K562 (cell line): ENCODE data around the gene TMEM127. TPM values are rescaled to one million over a fixed set of nuclear protein-coding genes. Genes with fewer than 3 reads are reported as not detected.

Experiments used
- ATAC-seq: fragments of 200-7000 bp; cut with Tn5 transposase; 3 replicates; pipeline ENCODE4 v1.9.1; 2020; ENCODE audit warnings: moderate library complexity
- BruUV-seq: library from RNA; stranded (reverse); fragments of 400-500 nt; replicated peaks from 2 replicates; lab custom pipeline; 2021; lab: Mats Ljungman, UMichigan
- CTCF ChIA-PET: fragments of 300-600 bp; formaldehyde crosslinking; extraction: SDS; loops from one replicate; lab custom pipeline; 2021; ENCODE audit warnings: low intra/inter-chr PET ratio; lab: Yijun Ruan, JAX
- POLR2A ChIA-PET: fragments of 300-600, 350-650 bp; sonication (Branson Sonifier 250); formaldehyde crosslinking; extraction: SDS; loops from one replicate; lab custom pipeline; 2021; ENCODE audit warnings: antibody characterized with exemption, inconsistent platforms; lab: Yijun Ruan, JAX
- DNase-seq, 4 experiments: peaks; one replicate each; pipeline versions ENCODE4 v3.0.0 to v3.0.0-alpha.2; 2011 to 2018; ENCODE audit warnings: low spot score in 3 of 4, mixed read lengths in 3 of 4; ENCODE audit errors: extremely low read depth in 1 of 4
- FAIRE-seq: peaks from 2 replicates; lab custom pipeline; 2011; peaks lifted over from hg19 to GRCh38; lab: Jason Lieb, UNC
- H2AFZ ChIP-seq: 2 replicates; pipeline ENCODE4 v1.6.0; 2011; ENCODE audit warnings: low read depth, low read length, control low read depth, inconsistent platforms
- H3K27ac ChIP-seq: fragments of 200-600 bp; 3 replicates; pipeline ENCODE4 v1.8.0; 2011; ENCODE audit warnings: low read depth, mild to moderate bottlenecking, control low read depth, inconsistent platforms, low read length, moderate library complexity, mixed read lengths; ENCODE audit errors: extremely low read depth
- H3K27me3 ChIP-seq, 2 experiments: fragments of 300-600 bp in 1 of 2; 2 replicates in 1 of 2; 3 replicates in 1 of 2; pipeline versions ENCODE4 v1.6.0 to v1.8.0; 2011; ENCODE audit warnings: inconsistent platforms in 2 of 2, low read length in 2 of 2, mild to moderate bottlenecking in 1 of 2, mixed read lengths in 1 of 2, moderate library complexity in 1 of 2; ENCODE audit not compliant: control insufficient read depth in 2 of 2, insufficient read depth in 2 of 2
- H3K36me3 ChIP-seq: fragments of 300-600 bp; 3 replicates; pipeline ENCODE4 v1.8.0; 2011; ENCODE audit warnings: mild to moderate bottlenecking, low read length, inconsistent platforms; ENCODE audit not compliant: control insufficient read depth, insufficient read depth
- H3K4me1 ChIP-seq, 2 experiments: fragments of 200-600 bp in 1 of 2; replicated peaks in 1 of 2; 2 replicates in 1 of 2; 3 replicates in 1 of 2; pipeline versions ENCODE4 v1.5.1 to v1.8.0; 2011; ENCODE audit warnings: inconsistent platforms in 2 of 2, low read length in 2 of 2, mild to moderate bottlenecking in 1 of 2, mixed read lengths in 1 of 2, moderate library complexity in 1 of 2; ENCODE audit not compliant: control insufficient read depth in 2 of 2, insufficient read depth in 2 of 2
- H3K4me2 ChIP-seq: 2 replicates; pipeline ENCODE4 v1.6.1; 2011; ENCODE audit warnings: low read length, control low read depth, inconsistent platforms, mixed read lengths; ENCODE audit not compliant: insufficient read depth
- H3K4me3 ChIP-seq: fragments of 200-600 bp; sonication (generic), shearing (Covaris generic); 2 replicates; pipeline ENCODE4 v1.5.1; 2016; ENCODE audit warnings: control low read depth, inconsistent platforms
- H3K79me2 ChIP-seq: fragments of 200-600 bp; 3 replicates; pipeline ENCODE4 v1.8.0; 2011; ENCODE audit warnings: low read length, inconsistent platforms; ENCODE audit not compliant: control insufficient read depth, insufficient read depth
- H3K9ac ChIP-seq, 2 experiments: 2 replicates each; pipeline versions ENCODE4 v1.6.0 to v1.6.1; 2011; ENCODE audit warnings: low read depth in 2 of 2, low read length in 2 of 2, control low read depth in 1 of 2, inconsistent platforms in 1 of 2, mild to moderate bottlenecking in 1 of 2, mixed read lengths in 1 of 2; ENCODE audit not compliant: insufficient read depth in 1 of 2
- H3K9me1 ChIP-seq: one replicate; pipeline ENCODE4 v1.6.0; 2011; ENCODE audit warnings: inconsistent platforms, mild to moderate bottlenecking, low read length, moderate library complexity; ENCODE audit not compliant: control insufficient read depth, insufficient read depth
- H3K9me3 ChIP-seq: replicated peaks from 2 replicates; pipeline ENCODE4 v1.5.1; 2011; ENCODE audit warnings: low read depth, low read length, inconsistent platforms; ENCODE audit not compliant: control insufficient read depth, insufficient read depth
- H4K20me1 ChIP-seq: replicated peaks from 2 replicates; pipeline ENCODE4 v1.6.1; 2011; ENCODE audit warnings: low read length, inconsistent platforms, mixed read lengths; ENCODE audit not compliant: control insufficient read depth, insufficient read depth
- KDM5B ChIP-seq: fragments of 200-600 bp; sonication (generic); IDR thresholded peaks from 2 replicates; pipeline ENCODE4 v1.6.1; 2012; ENCODE audit warnings: low read depth, mild to moderate bottlenecking, moderate library complexity, low read length, control low read depth, inconsistent platforms; ENCODE audit not compliant: insufficient replicate concordance
- MAFK ChIP-seq: IDR thresholded peaks from 2 replicates; pipeline ENCODE4 v1.6.1; 2011; ENCODE audit warnings: low read length, improper control_type of control experiment
- POU5F1 ChIP-seq: fragments of 150-350 bp; IDR thresholded peaks from 2 replicates; pipeline ENCODE4 v1.6.1; 2014; ENCODE audit warnings: borderline replicate concordance, low read length, low read depth, mild to moderate bottlenecking; ENCODE audit not compliant: partially characterized antibody
- RFX1 ChIP-seq: fragments of 450-650 bp; IDR thresholded peaks from 2 replicates; pipeline ENCODE4 v1.6.1; 2016; ENCODE audit warnings: mild to moderate bottlenecking, moderate library complexity
- SMARCA4 ChIP-seq: fragments of 450-650 bp; IDR thresholded peaks from 2 replicates; pipeline ENCODE4 v1.6.1; 2016
- ZNF143 ChIP-seq: sonication (generic); formaldehyde crosslinking; IDR thresholded peaks from 2 replicates; pipeline ENCODE4 v1.9.0; 2022; ENCODE audit warnings: mild to moderate bottlenecking, missing genetic modification reagents
- ZNF165 ChIP-seq: fragments of 250-450 bp; sonication (Bioruptor Pico); IDR thresholded peaks from 2 replicates; pipeline ENCODE4 v1.4.0; 2020; ENCODE audit warnings: borderline replicate concordance
- ZNF639 ChIP-seq, 2 experiments: fragments of 200-800 bp in 1 of 2; sonication (Bioruptor generic) in 1 of 2; sonication (generic) in 1 of 2; formaldehyde crosslinking in 1 of 2; IDR thresholded peaks in 1 of 2; conservative IDR thresholded peaks in 1 of 2; 2 replicates each; pipeline versions ENCODE4 v1.5.0 to v1.6.1; 2016 to 2020; ENCODE audit warnings: missing compliant biosample characterization in 1 of 2, missing genetic modification characterization in 1 of 2, missing genetic modification reagents in 1 of 2
- ZNF77 ChIP-seq: fragments of 250-450 bp; sonication (Bioruptor Pico); IDR thresholded peaks from 2 replicates; pipeline ENCODE4 v1.5.0; 2020
- WGBS: fragments of 100-300 bp; shearing (Covaris generic); methylation state at CpG from one replicate; pipeline ENCODE4 v1.1.6; 2016; ENCODE audit warnings: low coverage, mixed read lengths; ENCODE audit not compliant: insufficient coverage; ENCODE audit errors: missing lambda C conversion rate; 5-methylcytosine and 5-hydroxymethylcytosine counted together
- in situ Hi-C: fragments of 300-500 bp; cut with MboI; formaldehyde crosslinking; loops from 4 replicates; pipeline ENCODE4 v1.15.0; 2018; ENCODE audit warnings: inconsistent platforms, mixed read lengths
- intact Hi-C: fragments of 100-400 bp; cut with micrococcal nuclease; formaldehyde crosslinking; loops from 2 replicates; pipeline ENCODE4 v1.14.2; 2022
- polyA plus RNA-seq, 8 experiments: library from polyadenylated mRNA; depleted of rRNA in 4 of 8; stranded (reverse) in 5 of 8; unstranded in 3 of 8; fragments of >200 nt; fragmentation: Nextera tagmentation in 2 of 8; fragmentation: Illumina TruSeq in 1 of 8; extraction: Ambion mirVana in 2 of 8; extraction: Trizol in 1 of 8; gene quantifications; 2 replicates each; pipeline versions ENCODE4 v1.2.1 to v1.2.3, GENCODE V29; 2011 to 2014; ENCODE audit warnings: inconsistent platforms in 1 of 8, missing spikeins in 1 of 8
- total RNA-seq, 7 experiments: library from RNA; depleted of rRNA in 6 of 7; stranded (reverse); fragments of >200 nt in 6 of 7; fragmentation: Illumina TruSeq in 2 of 7; extraction: Trizol in 2 of 7; gene quantifications; 2 replicates each; pipeline versions ENCODE4 v1.2.1 to v1.2.3, GENCODE V29; 2011 to 2021; ENCODE audit warnings: low replicate concordance in 1 of 7
- TF ChIP-seq, protein P1 (sequence below): IDR thresholded peaks from 2 replicates; pipeline ENCODE4 v1.6.1; 2016; ENCODE audit warnings: missing genetic modification characterization, missing compliant biosample characterization

TMEM127 gene
- total and polyA plus RNA-seq, 9 of the 15 experiments (the other 6 are each of a cell fraction or from before 2014, with no cell fraction given), result 1.7 to 20.0 (median 9.9) TPM

DNA sequence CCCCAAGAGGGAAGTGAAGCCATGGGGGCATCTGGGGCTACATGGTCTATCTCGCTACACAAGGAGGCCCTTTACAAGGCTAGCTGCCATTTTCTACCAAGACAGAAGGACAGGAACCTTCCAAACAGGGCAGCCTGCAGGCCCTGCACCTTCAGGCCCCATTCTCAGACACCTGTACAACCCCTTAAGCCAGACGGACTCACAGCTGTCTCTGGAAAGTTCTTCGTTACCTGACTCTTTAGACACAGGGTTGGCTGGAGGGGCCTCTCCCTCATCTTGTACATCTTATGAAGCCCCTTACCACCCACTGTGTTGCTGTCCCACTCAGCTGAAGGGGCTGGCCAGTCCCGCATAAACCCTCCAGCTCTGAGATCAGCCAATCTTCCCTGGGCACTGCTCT is 17.2 kb downstream of the TMEM127 start (continued):
- TF ChIP-seq ZNF639 (CRISPR knock-in tag; conservative IDR thresholded peaks at IDR 0.05 in 1 of 2, IDR thresholded peaks at IDR 0.05 in 1 of 2) (no peak), KDM5B (no peak), ZNF77 (CRISPR knock-in tag) (no peak), RFX1 (no peak), ZNF165 (CRISPR knock-in tag) (no peak)

DNA sequence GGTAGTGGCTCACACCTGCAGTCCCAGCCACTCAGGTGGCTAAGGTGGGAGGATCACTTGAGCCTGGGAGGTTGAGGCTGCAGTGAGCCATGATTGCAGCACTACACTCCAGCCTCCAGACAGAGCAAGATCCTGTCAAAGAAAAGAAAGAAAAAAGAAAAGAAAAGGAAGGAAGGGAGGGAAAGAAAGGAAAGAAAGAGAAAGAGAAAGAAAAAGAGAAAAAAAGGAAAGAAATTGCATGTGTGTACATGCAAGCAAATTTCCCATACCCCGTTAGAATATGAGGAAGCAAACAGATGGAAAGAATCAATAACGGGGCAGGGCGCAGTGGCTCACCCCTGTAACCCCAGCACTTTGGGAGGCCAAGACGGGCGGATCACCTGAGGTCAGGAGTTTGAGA is 17.9 kb downstream of the TMEM127 start:
- TF ChIP-seq SMARCA4 (no peak), POU5F1 (no peak), ZNF143 (CRISPR knock-in tag) (no peak), MAFK (no peak)
- TF ChIP-seq, protein P1, sequence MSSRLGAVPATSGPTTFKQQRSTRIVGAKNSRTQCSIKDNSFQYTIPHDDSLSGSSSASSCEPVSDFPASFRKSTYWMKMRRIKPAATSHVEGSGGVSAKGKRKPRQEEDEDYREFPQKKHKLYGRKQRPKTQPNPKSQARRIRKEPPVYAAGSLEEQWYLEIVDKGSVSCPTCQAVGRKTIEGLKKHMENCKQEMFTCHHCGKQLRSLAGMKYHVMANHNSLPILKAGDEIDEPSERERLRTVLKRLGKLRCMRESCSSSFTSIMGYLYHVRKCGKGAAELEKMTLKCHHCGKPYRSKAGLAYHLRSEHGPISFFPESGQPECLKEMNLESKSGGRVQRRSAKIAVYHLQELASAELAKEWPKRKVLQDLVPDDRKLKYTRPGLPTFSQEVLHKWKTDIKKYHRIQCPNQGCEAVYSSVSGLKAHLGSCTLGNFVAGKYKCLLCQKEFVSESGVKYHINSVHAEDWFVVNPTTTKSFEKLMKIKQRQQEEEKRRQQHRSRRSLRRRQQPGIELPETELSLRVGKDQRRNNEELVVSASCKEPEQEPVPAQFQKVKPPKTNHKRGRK (tag), result peak; percentile 59
- H3K27me3 ChIP-seq, result no peaks in the 10 kb centered on the region
- in situ Hi-C loops, result no loop called here
- DNase-seq, result no peak
- H4K20me1 ChIP-seq, result no peaks in the 10 kb centered on the region
- POLR2A ChIA-PET, result interaction anchor here (1.8 to 2.6 kb wide), 2 partner anchors 8 to 11 kb away, joined by 10 read pairs; no protein-coding TSS in a partner anchor
- H3K9ac ChIP-seq, result no peak overlapping the region
- no peaks in the 10 kb centered on the region for H3K9me3 ChIP-seq
- no peaks in the 10 kb centered on the region for H3K9me1 ChIP-seq
- WGBS, result 73% methylated on average over 5 of the region's 5 CpGs
- ATAC-seq, result no peak
- no peak for FAIRE-seq
- H3K4me3 ChIP-seq, result no peak overlapping the region
- H2AFZ ChIP-seq, result no peak overlapping the region
- no peak overlapping the region for H3K27ac ChIP-seq
- BruUV-seq, result no TSS peak
- H3K36me3 ChIP-seq, result peaks cover 15% of the 10 kb centered on the region; the same call in 1 of the 3 replicates
- H3K4me2 ChIP-seq, result no peak overlapping the region
- peaks cover 8 to 19% of the 10 kb centered on the region in 2 experiments; a peak in 4 of 5 replicates for H3K4me1 ChIP-seq
- H3K79me2 ChIP-seq, result no peaks in the 10 kb centered on the region
- CTCF ChIA-PET, result no interaction called here
- intact Hi-C loops, result no loop called here
